Epithelial cell of proximal tubule (primary cell): ENCODE results near the gene EFCAB9. TPM values are rescaled to one million over a fixed set of nuclear protein-coding genes. Genes with fewer than 3 reads are reported as not detected.

ENCODE experiments used
- DNase-seq: peaks from one replicate; pipeline ENCODE4 v3.0.0-alpha.2; 2011; ENCODE audit warnings: low read depth
- H3K4me3 ChIP-seq: 2 replicates; pipeline ENCODE4 v1.5.1; 2011; ENCODE audit warnings: low read depth, mild to moderate bottlenecking, low read length
- total RNA-seq: library from RNA; depleted of rRNA; stranded (reverse); fragments of >200 nt; gene quantifications from 2 replicates; pipeline ENCODE4 v1.2.3, GENCODE V29; 2015
- TF ChIP-seq, protein P1 (sequence below): conservative IDR thresholded peaks from 2 replicates; pipeline ENCODE4 v1.5.1; 2012; ENCODE audit warnings: low read depth, mild to moderate bottlenecking, low read length

The EFCAB9 gene
- total RNA-seq, 1 donor from 2014 or later = not detected

DNA sequence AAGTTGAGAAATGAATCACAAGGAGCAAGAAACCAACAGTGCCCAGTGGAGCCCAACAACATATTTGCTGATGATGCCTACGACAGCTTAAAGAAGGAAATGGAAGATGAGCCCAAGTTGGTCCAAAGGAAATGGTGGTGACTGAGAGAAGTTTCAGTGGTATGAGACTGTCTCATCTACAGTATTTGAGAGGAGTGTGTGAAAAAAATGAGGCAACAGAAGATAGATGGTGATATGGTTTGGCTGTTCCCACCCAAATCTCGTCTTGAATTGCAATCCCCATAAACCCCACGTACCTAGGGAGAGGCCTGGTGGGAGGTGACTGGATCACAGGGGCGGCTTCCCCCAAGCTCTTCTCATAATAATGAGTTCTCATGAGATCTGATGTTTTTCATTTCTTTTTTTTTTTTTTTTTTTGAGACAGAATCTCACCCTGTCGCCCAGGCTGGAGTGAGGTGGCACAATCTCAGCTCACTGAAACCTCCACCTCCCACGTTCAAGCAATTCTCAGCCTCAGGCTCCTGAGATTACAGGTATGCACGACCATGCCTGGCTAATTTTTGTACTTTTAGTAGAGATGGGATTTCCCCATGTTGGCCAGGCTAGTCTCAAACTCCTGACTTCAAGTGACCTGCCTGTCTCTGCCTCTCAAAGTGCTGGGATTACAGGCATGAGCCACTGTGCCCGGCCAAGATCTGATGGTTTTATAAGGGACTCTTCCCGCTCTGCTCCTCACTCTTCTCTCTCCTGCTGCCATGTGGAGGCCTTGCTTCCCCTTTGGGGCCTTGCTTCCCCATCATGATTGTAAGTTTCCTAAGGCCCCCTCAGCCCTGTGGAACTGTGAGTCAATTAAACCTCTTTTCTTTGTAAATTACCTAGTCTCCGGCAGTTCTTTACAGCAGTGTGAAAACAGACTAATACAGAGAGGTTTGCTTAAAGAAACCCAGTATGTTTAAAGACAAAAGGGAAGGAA is 30.2 kb downstream of the EFCAB9 start:
- no peak for DNase-seq
- H3K4me3 ChIP-seq = no peak overlapping the region
- TF ChIP-seq, protein P1, sequence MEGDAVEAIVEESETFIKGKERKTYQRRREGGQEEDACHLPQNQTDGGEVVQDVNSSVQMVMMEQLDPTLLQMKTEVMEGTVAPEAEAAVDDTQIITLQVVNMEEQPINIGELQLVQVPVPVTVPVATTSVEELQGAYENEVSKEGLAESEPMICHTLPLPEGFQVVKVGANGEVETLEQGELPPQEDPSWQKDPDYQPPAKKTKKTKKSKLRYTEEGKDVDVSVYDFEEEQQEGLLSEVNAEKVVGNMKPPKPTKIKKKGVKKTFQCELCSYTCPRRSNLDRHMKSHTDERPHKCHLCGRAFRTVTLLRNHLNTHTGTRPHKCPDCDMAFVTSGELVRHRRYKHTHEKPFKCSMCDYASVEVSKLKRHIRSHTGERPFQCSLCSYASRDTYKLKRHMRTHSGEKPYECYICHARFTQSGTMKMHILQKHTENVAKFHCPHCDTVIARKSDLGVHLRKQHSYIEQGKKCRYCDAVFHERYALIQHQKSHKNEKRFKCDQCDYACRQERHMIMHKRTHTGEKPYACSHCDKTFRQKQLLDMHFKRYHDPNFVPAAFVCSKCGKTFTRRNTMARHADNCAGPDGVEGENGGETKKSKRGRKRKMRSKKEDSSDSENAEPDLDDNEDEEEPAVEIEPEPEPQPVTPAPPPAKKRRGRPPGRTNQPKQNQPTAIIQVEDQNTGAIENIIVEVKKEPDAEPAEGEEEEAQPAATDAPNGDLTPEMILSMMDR = no peak

DNA sequence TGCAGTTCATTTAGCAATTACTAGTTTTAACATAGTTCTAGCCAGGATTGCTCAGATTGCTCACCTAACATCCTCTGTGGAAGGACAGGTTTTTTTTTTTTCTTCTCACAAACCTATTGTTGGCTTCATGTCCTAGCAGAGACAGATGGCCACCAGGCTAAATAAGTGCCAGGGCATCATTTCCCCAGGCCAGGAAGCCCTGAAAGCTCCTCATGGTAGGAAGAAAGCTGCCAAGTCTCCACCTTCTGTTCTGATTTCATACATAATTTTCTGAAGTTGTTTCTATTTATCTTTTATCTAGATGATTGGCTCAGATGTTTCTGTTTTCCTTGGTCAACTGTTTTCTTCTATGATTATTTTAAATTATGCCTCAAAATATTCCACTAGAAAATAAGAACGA is 31.0 kb downstream of the EFCAB9 start:
- DNase-seq = no peak

DNA sequence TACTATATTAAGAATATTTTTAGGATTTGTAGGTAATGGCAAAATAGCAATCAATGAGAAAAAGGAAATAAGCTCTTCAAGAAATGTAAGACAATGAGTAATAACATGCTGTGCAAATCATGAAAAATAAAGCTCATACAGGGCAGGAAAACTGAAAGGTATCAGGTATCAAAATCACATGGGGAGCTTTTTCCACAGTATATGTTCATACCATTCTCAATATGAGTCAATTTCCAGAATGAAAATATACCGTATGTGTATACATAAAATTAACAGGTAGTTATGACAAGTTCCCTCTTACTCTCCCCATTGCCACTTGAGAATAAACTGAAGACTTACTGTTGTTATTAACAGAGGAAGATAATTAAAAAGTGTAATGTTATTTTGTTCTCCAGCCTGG is 35.9 kb downstream of the EFCAB9 start:
- TF ChIP-seq, protein P1 = no peak
- DNase-seq = no peak
- H3K4me3 ChIP-seq = no peak overlapping the region

More for the DNA sequence above, 31.0 kb downstream of the EFCAB9 start:
- TF ChIP-seq, protein P1 = no peak
- H3K4me3 ChIP-seq = no peak overlapping the region

DNA sequence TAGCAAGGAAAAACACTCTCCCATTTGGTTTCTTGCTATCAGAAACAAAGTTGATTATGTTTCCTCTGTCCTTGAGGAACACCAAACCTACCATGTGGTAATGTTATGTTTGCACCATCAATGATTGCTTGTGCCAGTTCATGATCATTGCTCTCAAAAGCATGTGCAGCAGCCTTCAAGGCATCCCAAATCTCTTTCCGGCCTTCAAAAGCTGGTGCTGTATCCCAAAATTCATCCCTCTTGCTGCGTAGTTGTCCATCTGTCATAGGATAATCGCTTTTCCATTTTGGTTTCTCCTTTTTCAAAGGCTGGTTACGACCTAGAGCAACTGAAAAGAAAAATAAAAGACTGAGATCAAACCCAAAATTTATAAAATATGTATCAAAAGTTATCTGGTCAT is 40.1 kb downstream of the EFCAB9 start:
- TF ChIP-seq, protein P1 = no peak
- H3K4me3 ChIP-seq = no peak overlapping the region
- no peak for DNase-seq

DNA sequence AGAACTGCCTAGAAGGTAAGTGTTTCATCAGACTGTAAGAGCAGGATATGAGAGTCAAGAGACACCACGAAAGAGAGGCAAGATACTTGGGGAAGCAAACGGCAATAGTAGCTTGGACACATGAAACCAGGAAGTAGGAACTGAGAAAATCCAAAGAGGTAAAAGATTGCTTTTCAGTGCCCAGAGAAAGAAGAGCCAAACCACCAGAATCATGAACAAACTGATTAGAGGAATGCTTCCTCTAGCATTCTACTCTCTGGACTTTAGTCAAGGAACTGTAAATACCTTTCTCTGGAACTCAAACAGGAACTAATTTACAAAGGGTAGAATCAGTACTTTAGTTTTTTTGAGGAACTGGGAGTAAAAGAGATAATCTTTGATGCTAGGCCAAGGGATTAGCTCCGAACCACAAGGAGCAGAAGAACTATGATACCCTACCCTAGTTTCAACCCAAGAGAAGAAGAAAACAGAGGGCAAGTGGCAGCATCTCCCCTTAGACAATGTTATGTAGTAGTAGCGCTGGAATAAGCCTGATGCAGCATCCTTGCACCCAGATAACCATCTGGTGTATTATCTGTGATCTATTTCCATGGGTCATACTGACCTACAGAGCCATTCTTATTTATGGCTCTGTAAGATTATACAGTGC is 41.3 kb downstream of the EFCAB9 start:
- no peak for DNase-seq
- H3K4me3 ChIP-seq = no peak overlapping the region
- TF ChIP-seq, protein P1 = no peak

DNA sequence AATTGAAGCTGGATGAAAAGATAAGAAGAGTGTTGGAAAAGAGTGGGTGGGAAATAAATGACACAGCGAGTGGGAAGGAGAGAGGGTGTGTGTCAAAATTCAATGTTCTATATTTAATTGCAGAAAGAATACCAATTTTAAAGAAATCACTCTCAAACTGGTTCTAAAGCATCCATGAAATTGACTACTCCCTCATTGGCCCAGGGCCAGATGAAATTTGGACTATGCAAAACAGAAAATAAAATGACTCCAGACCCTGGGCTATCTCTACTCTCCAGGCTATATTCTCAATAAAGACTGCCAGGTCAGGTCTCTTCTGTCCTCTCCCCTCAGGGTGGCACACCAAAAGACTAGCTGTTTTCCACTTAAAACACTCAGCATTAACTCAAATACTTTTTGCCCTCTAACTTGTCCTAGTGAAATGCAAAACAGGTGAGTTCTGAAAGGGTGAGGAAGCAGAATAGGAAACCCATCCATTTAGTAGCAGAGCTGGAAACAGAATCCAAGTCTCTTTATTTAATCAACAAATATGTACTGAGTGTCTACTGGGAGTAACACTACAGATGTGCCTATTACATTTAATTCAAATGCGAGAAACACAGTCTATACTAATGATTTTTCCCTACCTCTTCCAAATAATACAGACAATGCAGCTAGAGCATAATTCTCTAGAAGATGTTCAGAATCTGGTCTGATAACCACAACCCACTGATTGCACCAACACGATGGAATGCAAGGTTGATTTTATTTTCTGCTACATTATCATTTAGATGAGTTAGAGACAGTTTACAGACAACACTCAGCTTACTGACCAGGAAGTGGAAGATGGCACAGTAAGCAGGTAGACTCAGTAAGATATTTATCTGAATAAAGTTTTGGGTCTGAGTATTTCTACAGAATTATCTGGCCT is 42.1 kb downstream of the EFCAB9 start:
- TF ChIP-seq, protein P1 = no peak
- H3K4me3 ChIP-seq = no peak overlapping the region
- DNase-seq = no peak
